Uterus (tissue), 2 donors: ENCODE results near the gene CYFIP1.

Experiments
- CTCF ChIP-seq, 4 experiments: fragments of 200-600 bp in 2 of 4; fragments of 450-650 bp in 2 of 4; sonication (generic) in 2 of 4; IDR thresholded peaks; one replicate each; pipeline ENCODE4 v1.5.1; 2016 to 2019; ENCODE audit warnings: antibody characterized with exemption in 4 of 4, mild to moderate bottlenecking in 2 of 4, moderate library complexity in 1 of 4
- POLR2A ChIP-seq, 2 donors: fragments of 450-650 bp; IDR thresholded peaks; one replicate each; pipeline ENCODE4 v1.6.1; 2016; ENCODE audit warnings: antibody characterized with exemption in 2 of 2, mild to moderate bottlenecking in 1 of 2, moderate library complexity in 1 of 2

GRCh38 chr15:22873841-22874240, 106.3 kb downstream of the CYFIP1 start:
- TF ChIP-seq CTCF (IDR thresholded peaks at IDR 0.05): no peak
- TF ChIP-seq POLR2A (IDR thresholded peaks at IDR 0.05): no peak
